Prostate gland (tissue), 2 donors: ENCODE measurements around the gene LMF2.

Source experiments
- POLR2AphosphoS5 ChIP-seq: sonication (generic); formaldehyde crosslinking; IDR thresholded peaks from one replicate; pipeline ENCODE4 v1.6.1; 2017; ENCODE audit warnings: antibody characterized with exemption
- TF ChIP-seq, protein P1 (sequence below), 4 experiments: fragments of 200-600 bp in 2 of 4; fragments of 450-650 bp in 2 of 4; sonication (generic) in 2 of 4; IDR thresholded peaks; 1 replicate in 3 of 4; 2 replicates in 1 of 4; pipeline ENCODE4 v1.5.1; 2016 to 2019; ENCODE audit warnings: antibody characterized with exemption in 4 of 4, mild to moderate bottlenecking in 2 of 4, moderate library complexity in 2 of 4

DNA sequence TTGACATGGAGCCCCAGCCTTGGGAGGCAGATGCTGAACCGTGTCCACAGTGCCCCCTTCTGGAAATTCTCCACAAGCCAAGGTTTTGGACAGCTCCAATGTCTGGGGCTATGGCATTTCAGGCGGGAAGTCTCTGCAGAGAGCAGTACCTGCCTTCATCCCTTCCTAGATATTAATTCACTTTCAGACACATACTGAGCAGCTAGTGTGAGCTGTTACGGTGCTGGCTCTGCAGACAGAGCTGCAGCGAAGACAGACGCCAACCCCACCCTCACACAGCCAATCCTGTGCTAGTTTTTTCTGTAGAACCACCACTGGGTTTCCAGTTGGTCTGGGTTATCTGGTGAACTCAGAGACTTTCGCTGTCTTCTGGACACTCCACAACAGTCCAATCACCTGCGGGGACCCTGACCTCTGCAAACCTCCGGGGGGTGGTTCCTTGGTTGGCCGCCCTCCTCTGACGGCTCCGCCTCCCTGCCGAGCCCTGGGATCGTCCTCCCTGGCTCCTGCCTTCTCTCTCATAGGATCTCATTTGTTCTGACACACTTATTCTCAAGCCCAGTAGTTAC is 9.1 kb downstream of the LMF2 start:
- TF ChIP-seq, protein P1, sequence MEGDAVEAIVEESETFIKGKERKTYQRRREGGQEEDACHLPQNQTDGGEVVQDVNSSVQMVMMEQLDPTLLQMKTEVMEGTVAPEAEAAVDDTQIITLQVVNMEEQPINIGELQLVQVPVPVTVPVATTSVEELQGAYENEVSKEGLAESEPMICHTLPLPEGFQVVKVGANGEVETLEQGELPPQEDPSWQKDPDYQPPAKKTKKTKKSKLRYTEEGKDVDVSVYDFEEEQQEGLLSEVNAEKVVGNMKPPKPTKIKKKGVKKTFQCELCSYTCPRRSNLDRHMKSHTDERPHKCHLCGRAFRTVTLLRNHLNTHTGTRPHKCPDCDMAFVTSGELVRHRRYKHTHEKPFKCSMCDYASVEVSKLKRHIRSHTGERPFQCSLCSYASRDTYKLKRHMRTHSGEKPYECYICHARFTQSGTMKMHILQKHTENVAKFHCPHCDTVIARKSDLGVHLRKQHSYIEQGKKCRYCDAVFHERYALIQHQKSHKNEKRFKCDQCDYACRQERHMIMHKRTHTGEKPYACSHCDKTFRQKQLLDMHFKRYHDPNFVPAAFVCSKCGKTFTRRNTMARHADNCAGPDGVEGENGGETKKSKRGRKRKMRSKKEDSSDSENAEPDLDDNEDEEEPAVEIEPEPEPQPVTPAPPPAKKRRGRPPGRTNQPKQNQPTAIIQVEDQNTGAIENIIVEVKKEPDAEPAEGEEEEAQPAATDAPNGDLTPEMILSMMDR (IDR thresholded peaks at IDR 0.05): peak in 3 of 4 experiments; percentile 41 to 71 (median 58)
- TF ChIP-seq POLR2AphosphoS5: peak; percentile 16
